Measurements from ENCODE around the gene GRIA1.

GRIA1 gene

DNA sequence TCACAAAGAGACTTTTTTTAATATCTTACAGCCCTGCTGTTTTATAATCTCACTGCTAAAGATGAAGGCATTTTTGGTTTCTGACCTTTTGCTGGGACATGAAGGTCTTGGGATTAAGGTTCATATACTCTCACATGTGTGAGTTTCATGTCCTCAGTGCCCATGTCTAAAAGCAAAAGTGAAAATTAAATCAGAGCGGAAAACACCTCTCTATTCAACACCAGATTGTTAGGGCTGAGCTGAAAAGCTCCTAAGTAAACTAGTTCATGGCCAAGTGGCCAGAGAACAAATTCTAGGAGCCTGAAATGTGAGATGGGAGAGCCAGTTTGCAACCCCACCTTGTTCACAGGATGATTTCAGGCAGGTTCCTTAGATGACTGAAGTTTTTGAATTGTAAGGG lies 110.9 kb downstream of the GRIA1 start:
- ATAC-seq = no peak
- H3K9me3 Mint-ChIP-seq = no peaks in the 10 kb centered on the region
- DNase-seq (ENCODE audit: low spot score in 2 of 2) = no peak
- H3K4me3 Mint-ChIP-seq = no peak overlapping the region
- no peaks in the 10 kb centered on the region for H3K4me1 Mint-ChIP-seq
- H3K36me3 Mint-ChIP-seq = no peaks in the 10 kb centered on the region
- no peak overlapping the region for H3K27ac Mint-ChIP-seq

DNA sequence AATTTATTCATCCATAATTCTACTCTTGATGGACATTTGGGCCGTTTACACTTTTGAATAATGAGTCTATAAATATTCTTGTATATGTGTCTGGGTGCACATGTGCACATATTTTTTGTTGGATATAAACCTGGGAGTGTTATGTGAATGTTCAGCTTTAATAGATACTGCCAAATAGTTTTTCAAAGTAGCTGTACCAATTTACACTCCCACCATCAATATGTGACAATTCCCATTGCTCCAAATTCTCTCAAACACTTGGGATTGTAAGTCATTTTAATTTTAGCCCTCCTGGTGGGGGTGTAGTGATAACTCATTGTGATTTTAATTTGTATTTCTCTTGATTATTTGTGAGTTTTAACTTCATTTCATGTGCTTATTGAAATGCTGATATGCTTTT lies 114.9 kb downstream of the GRIA1 start:
- DNase-seq (ENCODE audit: low spot score in 2 of 2) = no peak
- no peaks in the 10 kb centered on the region for H3K36me3 Mint-ChIP-seq

DNA sequence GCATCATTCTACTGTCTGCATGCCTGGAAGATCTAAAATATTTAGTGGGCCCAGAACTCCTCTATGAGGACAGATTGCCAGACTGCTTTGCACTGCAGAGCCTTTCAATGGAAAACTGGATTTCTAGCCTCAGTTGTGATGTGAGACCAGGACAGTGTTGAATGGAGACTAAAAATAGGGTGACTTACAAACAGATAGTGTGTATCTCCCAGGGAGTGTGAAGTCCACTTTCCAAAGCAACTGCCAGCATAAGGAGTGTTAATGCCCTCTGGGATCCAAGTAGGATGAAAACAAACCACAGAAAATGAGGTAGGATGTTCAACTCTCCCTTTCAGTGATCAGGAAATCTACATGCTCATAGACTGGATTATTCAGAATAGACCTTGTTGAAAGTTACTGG lies 119.5 kb downstream of the GRIA1 start:
- H3K36me3 Mint-ChIP-seq = no peaks in the 10 kb centered on the region
- ATAC-seq (no peak), DNase-seq (ENCODE audit: low spot score in 2 of 2) (no peak)
- no peak overlapping the region for H3K4me3 Mint-ChIP-seq
- no peak overlapping the region for H3K27ac Mint-ChIP-seq
- H3K9me3 Mint-ChIP-seq = no peaks in the 10 kb centered on the region
- no peaks in the 10 kb centered on the region for H3K4me1 Mint-ChIP-seq

More for the DNA sequence above, 114.9 kb downstream of the GRIA1 start:
- Mint-ChIP-seq H3K4me1 (no peaks in the 10 kb centered on the region), H3K27ac (no peak overlapping the region), H3K4me3 (no peak overlapping the region), H3K9me3 (no peaks in the 10 kb centered on the region)
- no peak for ATAC-seq

GRCh38 chr5:153610811-153611210 lies 120.3 kb downstream of the GRIA1 start:
- Mint-ChIP-seq H3K36me3 (no peaks in the 10 kb centered on the region), H3K27ac (no peak overlapping the region)

GRCh38 chr5:153613144-153613543 lies 122.7 kb downstream of the GRIA1 start:
- H3K4me1 Mint-ChIP-seq = no peaks in the 10 kb centered on the region
- ATAC-seq (no peak), DNase-seq (ENCODE audit: low spot score in 2 of 2) (no peak)

More at GRCh38 chr5:153610811-153611210, 120.3 kb downstream of the GRIA1 start:
- DNase-seq (ENCODE audit: low spot score in 2 of 2) (no peak), ATAC-seq (no peak)
- Mint-ChIP-seq H3K4me3 (no peak overlapping the region), H3K9me3 (no peaks in the 10 kb centered on the region), H3K4me1 (no peaks in the 10 kb centered on the region)

GRCh38 chr5:153613672-153614071 lies 123.2 kb downstream of the GRIA1 start:
- Mint-ChIP-seq H3K4me3 (no peak overlapping the region), H3K27ac (no peak overlapping the region), H3K36me3 (no peaks in the 10 kb centered on the region), H3K9me3 (no peaks in the 10 kb centered on the region), H3K4me1 (no peaks in the 10 kb centered on the region)
- no peak for DNase-seq (ENCODE audit: low spot score in 2 of 2)
- ATAC-seq = no peak

More at GRCh38 chr5:153613144-153613543, 122.7 kb downstream of the GRIA1 start:
- H3K4me3 Mint-ChIP-seq = no peak overlapping the region
- H3K36me3 Mint-ChIP-seq = no peaks in the 10 kb centered on the region
- no peaks in the 10 kb centered on the region for H3K9me3 Mint-ChIP-seq
- no peak overlapping the region for H3K27ac Mint-ChIP-seq

GRCh38 chr5:153617190-153617589 lies 126.7 kb downstream of the GRIA1 start:
- H3K4me3 Mint-ChIP-seq = no peak overlapping the region
- DNase-seq (ENCODE audit: low spot score in 2 of 2) (no peak), ATAC-seq (no peak)
- H3K36me3 Mint-ChIP-seq = no peaks in the 10 kb centered on the region
- H3K9me3 Mint-ChIP-seq = no peaks in the 10 kb centered on the region
- H3K4me1 Mint-ChIP-seq = no peaks in the 10 kb centered on the region
- H3K27ac Mint-ChIP-seq = no peak overlapping the region

DNA sequence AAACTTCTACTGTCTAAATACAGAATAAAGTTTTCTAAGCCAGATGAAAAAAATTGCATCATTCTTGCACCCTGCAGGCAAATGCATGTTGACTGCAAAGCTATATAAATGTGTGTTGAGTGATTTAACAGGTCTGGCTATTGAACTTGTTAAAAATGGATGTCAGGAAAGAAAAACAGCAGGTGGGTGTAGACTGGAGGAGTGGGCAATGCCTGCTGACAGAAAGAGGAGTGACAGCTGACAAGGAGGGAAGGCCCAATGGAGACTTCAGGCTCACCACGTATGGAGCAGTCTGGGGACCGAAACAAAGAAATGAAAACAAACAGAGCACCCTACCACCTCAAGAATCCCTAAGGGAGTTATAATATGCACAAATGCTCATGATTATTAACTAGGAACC lies 127.8 kb downstream of the GRIA1 start:
- ATAC-seq = no peak
- Mint-ChIP-seq H3K9me3 (no peaks in the 10 kb centered on the region), H3K4me1 (no peaks in the 10 kb centered on the region), H3K36me3 (no peaks in the 10 kb centered on the region), H3K4me3 (no peak overlapping the region), H3K27ac (no peak overlapping the region)
- no peak for DNase-seq (ENCODE audit: low spot score in 2 of 2)

- Mint-ChIP-seq H3K36me3 (no peaks in the 10 kb centered on the region), H3K4me3 (no peak overlapping the region), H3K4me1 (no peaks in the 10 kb centered on the region), H3K27ac (no peak overlapping the region), H3K9me3 (no peaks in the 10 kb centered on the region)
- no peak for ATAC-seq
- DNase-seq (ENCODE audit: low spot score in 2 of 2) = no peak
Measured at GRCh38 chr5:153618867-153619266, 128.4 kb downstream of the GRIA1 start.

- DNase-seq (ENCODE audit: low spot score in 2 of 2) = no peak
- H3K4me1 Mint-ChIP-seq = no peaks in the 10 kb centered on the region
Measured at GRCh38 chr5:153619771-153620170, 129.3 kb downstream of the GRIA1 start.

DNA sequence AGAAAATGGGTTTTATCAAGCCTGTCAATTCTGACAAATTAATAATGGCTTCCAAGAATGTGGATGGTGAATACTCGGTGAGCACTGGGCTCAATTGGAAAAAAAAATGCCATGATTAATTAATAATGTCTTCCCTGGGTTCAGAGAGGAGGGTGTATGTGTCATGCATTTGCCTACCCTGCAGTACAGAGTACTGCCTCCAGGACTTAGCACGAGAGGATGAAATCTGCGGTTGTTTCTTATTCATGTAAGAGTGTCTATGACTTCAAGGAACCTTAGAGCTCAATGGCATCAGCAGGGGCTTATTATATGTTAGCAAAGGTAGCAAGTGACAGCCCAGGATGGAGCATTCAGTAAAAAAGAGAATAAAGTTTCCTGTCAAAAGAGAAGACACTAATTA lies 132.7 kb downstream of the GRIA1 start:
- no peaks in the 10 kb centered on the region for H3K36me3 Mint-ChIP-seq
- H3K4me3 Mint-ChIP-seq = no peak overlapping the region
- H3K27ac Mint-ChIP-seq = no peak overlapping the region
- DNase-seq (ENCODE audit: low spot score in 2 of 2) (no peak), ATAC-seq (no peak)
- no peaks in the 10 kb centered on the region for H3K9me3 Mint-ChIP-seq
- H3K4me1 Mint-ChIP-seq = no peaks in the 10 kb centered on the region

More at GRCh38 chr5:153619771-153620170, 129.3 kb downstream of the GRIA1 start:
- no peak overlapping the region for H3K4me3 Mint-ChIP-seq
- H3K9me3 Mint-ChIP-seq = no peaks in the 10 kb centered on the region
- no peak for ATAC-seq
- no peak overlapping the region for H3K27ac Mint-ChIP-seq
- H3K36me3 Mint-ChIP-seq = no peaks in the 10 kb centered on the region

DNA sequence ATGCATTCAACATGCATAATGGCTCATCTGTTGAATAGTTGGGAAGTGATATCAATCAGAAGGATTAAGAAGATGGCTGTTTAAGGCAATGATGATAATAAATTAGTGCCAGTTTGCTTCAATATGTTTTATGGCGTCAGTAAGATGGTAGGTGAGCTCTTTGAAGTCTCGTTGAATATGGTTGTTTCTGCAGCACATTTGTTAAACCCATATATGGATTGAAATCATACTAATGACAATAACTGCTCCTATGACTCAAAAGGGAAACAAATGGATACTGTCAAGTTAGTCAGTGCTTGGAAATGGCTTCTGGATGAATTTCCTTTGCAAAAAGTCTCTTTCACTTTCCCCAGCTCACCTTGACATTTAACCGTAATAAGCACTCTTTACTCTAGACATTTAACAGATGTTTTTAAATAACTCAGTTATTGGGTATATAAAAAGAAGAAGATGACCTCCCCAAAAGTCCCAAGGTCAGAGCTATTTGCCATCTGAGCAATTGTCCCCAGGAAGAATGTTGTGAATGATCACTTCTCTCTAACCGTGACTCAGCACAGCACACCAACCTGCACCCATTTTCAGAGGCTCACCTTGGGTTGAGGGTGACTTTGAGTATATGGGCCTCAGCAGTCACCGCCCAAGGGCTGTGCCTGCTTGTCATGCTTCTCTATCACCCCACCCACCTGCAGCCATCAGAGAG lies 133.4 kb downstream of the GRIA1 start:
- DNase-seq (ENCODE audit: low spot score in 2 of 2) = no peak
- no peak overlapping the region for H3K27ac Mint-ChIP-seq

GRCh38 chr5:153624451-153624765 lies 133.9 kb downstream of the GRIA1 start:
- H3K36me3 Mint-ChIP-seq = no peaks in the 10 kb centered on the region
- H3K27ac Mint-ChIP-seq = no peak overlapping the region
- ATAC-seq = no peak
- DNase-seq (ENCODE audit: low spot score in 2 of 2) = no peak
- H3K4me1 Mint-ChIP-seq = no peaks in the 10 kb centered on the region
- no peaks in the 10 kb centered on the region for H3K9me3 Mint-ChIP-seq
- no peak overlapping the region for H3K4me3 Mint-ChIP-seq

More for the DNA sequence above, 133.4 kb downstream of the GRIA1 start:
- Mint-ChIP-seq H3K4me3 (no peak overlapping the region), H3K36me3 (no peaks in the 10 kb centered on the region), H3K4me1 (no peaks in the 10 kb centered on the region), H3K9me3 (no peaks in the 10 kb centered on the region)
- ATAC-seq = no peak

GRCh38 chr5:153625826-153626354 lies 135.4 kb downstream of the GRIA1 start:
- Mint-ChIP-seq H3K27ac (no peak overlapping the region), H3K36me3 (no peaks in the 10 kb centered on the region), H3K9me3 (no peaks in the 10 kb centered on the region), H3K4me1 (no peaks in the 10 kb centered on the region), H3K4me3 (no peak overlapping the region)
- no peak for ATAC-seq
- DNase-seq (ENCODE audit: low spot score in 2 of 2) = no peak

DNA sequence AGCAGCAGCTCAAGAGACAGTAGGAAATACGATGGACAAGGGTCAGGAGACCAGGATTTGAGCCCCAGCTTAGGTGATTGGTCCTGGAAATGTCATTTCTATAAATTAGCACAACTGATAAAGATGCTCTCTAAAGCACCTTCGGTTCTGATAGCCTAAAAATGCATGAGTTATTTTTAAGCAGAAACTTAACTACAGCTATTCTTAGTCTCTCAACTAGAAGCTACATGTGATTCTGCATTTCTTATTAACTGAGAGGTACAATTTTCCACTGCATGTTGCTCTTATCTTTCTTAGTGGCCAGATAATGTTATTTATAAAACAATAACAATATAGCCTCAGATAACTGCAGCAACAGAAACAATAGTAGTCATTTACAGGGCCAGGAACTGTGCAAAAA lies 136.4 kb downstream of the GRIA1 start:
- Mint-ChIP-seq H3K36me3 (no peaks in the 10 kb centered on the region), H3K27ac (no peak overlapping the region), H3K4me3 (no peak overlapping the region), H3K4me1 (no peaks in the 10 kb centered on the region), H3K9me3 (no peaks in the 10 kb centered on the region)
- no peak for ATAC-seq
- DNase-seq (ENCODE audit: low spot score in 2 of 2) = no peak

DNA sequence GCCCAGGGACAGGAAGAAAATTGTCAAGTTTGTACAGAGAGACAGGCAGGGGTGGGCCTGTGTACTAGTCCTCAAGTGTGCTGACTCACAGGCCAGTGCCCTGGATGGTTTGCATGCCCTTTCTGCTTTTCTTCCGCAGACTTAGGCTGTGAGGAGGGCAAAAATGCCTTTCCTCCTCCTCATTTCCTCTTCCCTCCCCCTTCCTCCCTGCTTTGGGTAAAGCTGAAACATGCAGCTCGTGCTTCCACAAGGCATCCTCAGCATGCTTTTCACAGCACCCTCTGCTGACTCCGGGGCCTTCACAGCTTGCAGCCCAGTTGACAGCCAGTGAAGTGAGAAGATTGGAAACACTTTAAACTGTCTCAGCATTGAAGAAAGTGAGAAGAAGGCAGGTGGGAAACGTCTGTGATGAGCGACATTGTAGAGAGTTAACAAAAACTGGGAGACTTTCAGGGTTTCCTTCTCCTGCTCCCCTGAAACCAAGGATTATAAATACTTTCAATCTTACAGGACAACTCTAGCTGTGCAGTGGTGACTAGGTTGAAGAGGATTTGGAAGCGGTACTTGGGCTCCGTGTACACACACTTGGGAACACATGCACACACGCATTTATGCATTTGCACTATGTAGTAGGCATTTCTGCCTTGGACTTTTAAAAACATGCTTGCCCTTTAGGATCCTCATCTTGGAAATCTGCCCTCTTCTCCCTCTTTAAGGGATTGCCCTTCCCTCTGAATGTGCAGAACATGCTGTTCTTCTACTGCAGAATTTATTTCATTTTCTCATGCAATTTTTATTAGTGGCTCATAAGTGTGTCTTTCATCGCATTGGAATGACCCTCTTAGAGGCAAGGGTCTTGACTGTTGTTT lies 138.8 kb downstream of the GRIA1 start:
- Mint-ChIP-seq H3K9me3 (peaks cover 3% of the 10 kb centered on the region), H3K36me3 (no peaks in the 10 kb centered on the region), H3K4me1 (no peaks in the 10 kb centered on the region), H3K4me3 (no peak overlapping the region), H3K27ac (no peak overlapping the region)
- no peak for DNase-seq (ENCODE audit: low spot score in 2 of 2)
- no peak for ATAC-seq
